Measurements from ENCODE around the gene PILRA.

GRCh38 chr7:100441641-100442535 lies 68.6 kb downstream of the PILRA start:
- TF ChIP-seq EP300 (IDR thresholded peaks at IDR 0.05) (no peak), POLR2A (IDR thresholded peaks at IDR 0.05) (no peak)

All from tibial nerve (tissue), 3 donors.